Measurements from ENCODE around the gene RIC8A. TPM values are rescaled to one million over a fixed set of nuclear protein-coding genes. Genes with fewer than 3 reads are reported as not detected.
"Not testable (repeated sequence)": the region's sequence is repeated elsewhere in the genome, so short reads cannot be mapped to it uniquely, and the experiment has no call there.

The RIC8A gene
- total and polyA plus RNA-seq, 2 of the 13 experiments (the other 11 are each of a cell fraction or from before 2014, with no cell fraction given): 62.1 to 63.8 TPM

- Histone ChIP-seq H3K4me3 (replicated peaks in 1 of 3; ENCODE audit: insufficient read depth in 1 of 3, low read depth in 2 of 3, low read length in 3 of 3) (no peak overlapping the region), H3K36me3 (replicated peaks in 1 of 2; ENCODE audit: control insufficient read depth in 1 of 2, insufficient read depth in 2 of 2, low read length in 2 of 2) (peaks cover 16 to 35% of the 10 kb centered on the region in 2 experiments; a peak in 4 of 5 replicates), H3K9ac (ENCODE audit: insufficient read depth, low read depth, low read length) (no peak overlapping the region), H4K20me1 (ENCODE audit: insufficient read depth, low read length) (no peaks in the 10 kb centered on the region), H3K9me3 (ENCODE audit: low read length) (no peaks in the 10 kb centered on the region), H3K4me2 (ENCODE audit: low read depth, low read length) (no peak overlapping the region), H3K27ac (ENCODE audit: extremely low read length, insufficient read depth, low read length) (no peak overlapping the region), H2AFZ (ENCODE audit: low read length) (no peak overlapping the region), H3K27me3 (ENCODE audit: control insufficient read depth in 1 of 2, insufficient read depth in 2 of 2, low read length in 2 of 2) (no peaks in the 10 kb centered on the region), H3K4me1 (ENCODE audit: insufficient read depth, low read length) (peaks cover 24% of the 10 kb centered on the region), H3K79me2 (ENCODE audit: insufficient read depth, low read length) (no peaks in the 10 kb centered on the region)
- WGBS (ENCODE audit: low lambda C conversion rate): 94% methylated on average over 3 of the region's 3 CpGs
- no peak for FAIRE-seq
- no peak for ATAC-seq
- BruUV-seq (replicated peaks): no TSS peak
- intact Hi-C loops (cut with micrococcal nuclease; ENCODE audit: unreplicated experiment): no loop called here
- DNase-seq (ENCODE audit: low spot score): no peak
- TF ChIP-seq POGZ (CRISPR knock-in tag; IDR thresholded peaks at IDR 0.05) (no peak), ZNF629 (CRISPR knock-in tag; conservative IDR thresholded peaks at IDR 0.05) (no peak), KDM3A (CRISPR knock-in tag; IDR thresholded peaks at IDR 0.05; ENCODE audit: low read depth) (no peak), ELF4 (CRISPR knock-in tag; IDR thresholded peaks at IDR 0.05; ENCODE audit: borderline replicate concordance) (no peak), MIXL1 (CRISPR knock-in tag; IDR thresholded peaks at IDR 0.05) (no peak)
- POLR2A ChIA-PET: interaction anchor here (3.0 kb wide), 1 partner anchor 11 kb away, joined by 41 read pairs; the partner anchor contains the start of genes BET1L and RIC8A
- in situ Hi-C loops (cut with HindIII; ENCODE audit: extremely low pct_ligation_motif_present, low pct_unique_long_range_greater_than_20kb): no loop called here
- CTCF ChIA-PET (ENCODE audit: low intra/inter-chr PET ratio, low total read pairs): no interaction called here
These were observed 10.2 kb downstream of the RIC8A start for GRCh38 chr11:217704-218103.

DNA sequence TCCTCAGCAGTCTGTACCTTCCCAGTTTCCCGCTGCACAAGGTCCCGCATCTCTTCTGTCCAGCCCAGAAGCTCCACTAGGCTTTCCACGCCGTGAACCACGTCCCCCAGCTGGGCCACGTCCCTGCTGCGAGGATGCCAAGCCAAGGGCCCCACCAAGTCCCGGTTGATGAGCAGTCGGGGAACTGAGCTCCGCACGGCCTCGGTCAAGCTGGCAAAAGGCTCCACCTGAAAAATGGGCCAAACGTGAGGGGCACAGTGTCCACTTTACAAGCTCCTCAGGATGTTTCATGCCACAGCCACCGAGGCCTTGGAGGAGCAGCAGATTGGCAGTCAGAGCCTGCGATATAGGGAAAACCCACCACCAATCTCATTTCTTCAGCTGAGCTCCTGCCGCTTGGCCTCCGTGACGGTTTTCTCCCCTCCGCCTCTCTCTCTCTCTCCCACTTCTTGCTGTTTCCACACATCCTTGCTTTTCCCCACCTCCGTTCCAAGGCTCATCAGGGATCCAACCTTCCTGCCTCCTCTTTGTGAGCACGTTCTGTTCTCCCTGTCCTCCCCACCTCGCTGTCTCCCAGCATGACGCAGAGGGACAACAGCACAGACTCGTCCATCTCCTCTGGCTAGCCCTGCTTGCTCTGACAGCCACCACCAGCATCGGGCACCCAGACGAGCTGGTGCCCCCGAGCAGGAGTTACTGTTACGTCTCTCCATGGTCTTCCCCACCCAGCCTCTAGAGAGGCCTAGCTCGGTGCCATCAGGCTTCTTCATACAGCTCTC is 11.5 kb downstream of the RIC8A start:
- Histone ChIP-seq H3K79me2 (ENCODE audit: insufficient read depth, low read length) (no peaks in the 10 kb centered on the region), H4K20me1 (ENCODE audit: insufficient read depth, low read length) (no peaks in the 10 kb centered on the region), H3K4me3 (replicated peaks in 1 of 3; ENCODE audit: insufficient read depth in 1 of 3, low read depth in 2 of 3, low read length in 3 of 3) (no peak overlapping the region), H3K9ac (ENCODE audit: insufficient read depth, low read depth, low read length) (no peak overlapping the region), H3K36me3 (replicated peaks in 1 of 2; ENCODE audit: control insufficient read depth in 1 of 2, insufficient read depth in 2 of 2, low read length in 2 of 2) (peaks cover 10 to 26% of the 10 kb centered on the region in 2 experiments; a peak in 4 of 5 replicates), H3K4me2 (ENCODE audit: low read depth, low read length) (no peak overlapping the region), H2AFZ (ENCODE audit: low read length) (no peak overlapping the region), H3K27me3 (ENCODE audit: control insufficient read depth in 1 of 2, insufficient read depth in 2 of 2, low read length in 2 of 2) (no peaks in the 10 kb centered on the region), H3K9me3 (ENCODE audit: low read length) (no peaks in the 10 kb centered on the region), H3K4me1 (ENCODE audit: insufficient read depth, low read length) (peaks cover 24% of the 10 kb centered on the region), H3K27ac (ENCODE audit: extremely low read length, insufficient read depth, low read length) (no peak overlapping the region)
- TF ChIP-seq AGO2 (optimal IDR thresholded peaks at IDR 0.05; ENCODE audit: low read depth, low read length) (peak; percentile 49), ZKSCAN1 (IDR thresholded peaks at IDR 0.05; ENCODE audit: low read length) (no peak), DMAP1 (CRISPR knock-in tag; IDR thresholded peaks at IDR 0.05) (no peak)
- ATAC-seq: no peak
- no TSS peak for BruUV-seq (replicated peaks)
- DNase-seq (ENCODE audit: low spot score): no peak
- POLR2A ChIA-PET: interaction anchor here (1.1 kb wide), 1 partner anchor 12 kb away, joined by 3 read pairs; the partner anchor contains the start of genes BET1L and RIC8A
- CTCF ChIA-PET (ENCODE audit: low intra/inter-chr PET ratio, low total read pairs): no interaction called here
- intact Hi-C loops (cut with micrococcal nuclease; ENCODE audit: unreplicated experiment): no loop called here
- 90% methylated on average over 24 of the region's 29 CpGs for WGBS (ENCODE audit: low lambda C conversion rate)
- FAIRE-seq: no peak
- in situ Hi-C loops (cut with HindIII; ENCODE audit: extremely low pct_ligation_motif_present, low pct_unique_long_range_greater_than_20kb): no loop called here

- H3K36me3 ChIP-seq (replicated peaks in 1 of 2; ENCODE audit: control insufficient read depth in 1 of 2, insufficient read depth in 2 of 2, low read length in 2 of 2): peaks cover 4 to 17% of the 10 kb centered on the region in 2 experiments; a peak in 3 of 5 replicates
- DNase-seq (ENCODE audit: low spot score); H3K4me2 ChIP-seq (ENCODE audit: low read depth, low read length); intact Hi-C loops (cut with micrococcal nuclease; ENCODE audit: unreplicated experiment); H2AFZ ChIP-seq (ENCODE audit: low read length); FAIRE-seq; CTCF ChIA-PET (ENCODE audit: low intra/inter-chr PET ratio, low total read pairs); POLR2A ChIA-PET; H3K79me2 ChIP-seq (ENCODE audit: insufficient read depth, low read length); H3K27ac ChIP-seq (ENCODE audit: extremely low read length, insufficient read depth, low read length); H3K27me3 ChIP-seq (ENCODE audit: control insufficient read depth in 1 of 2, insufficient read depth in 2 of 2, low read length in 2 of 2); H3K9ac ChIP-seq (ENCODE audit: insufficient read depth, low read depth, low read length); BruUV-seq (replicated peaks); H3K9me3 ChIP-seq (ENCODE audit: low read length); ATAC-seq; H4K20me1 ChIP-seq (ENCODE audit: insufficient read depth, low read length); H3K4me3 ChIP-seq (replicated peaks in 1 of 3; ENCODE audit: insufficient read depth in 1 of 3, low read depth in 2 of 3, low read length in 3 of 3); in situ Hi-C loops (cut with HindIII; ENCODE audit: extremely low pct_ligation_motif_present, low pct_unique_long_range_greater_than_20kb): not testable (repeated sequence)
- H3K4me1 ChIP-seq (ENCODE audit: insufficient read depth, low read length): peaks cover 19% of the 10 kb centered on the region
- 92% methylated on average over 2 of the region's 3 CpGs for WGBS (ENCODE audit: low lambda C conversion rate)
These were observed 13.2 kb downstream of the RIC8A start for GRCh38 chr11:220641-221215.
